WERI-Rb-1 (cell line): ENCODE results near the gene PDZRN4.

Experiments
- DNase-seq: peaks from one replicate; pipeline ENCODE4 v3.0.0-alpha.2; 2020
- H3K27ac ChIP-seq: fragments of 250-450 bp; sonication (Bioruptor Pico); 2 replicates; pipeline ENCODE4 v1.5.1; 2020; ENCODE audit warnings: mild to moderate bottlenecking, moderate library complexity
- H3K27me3 ChIP-seq: fragments of 250-450 bp; sonication (Bioruptor Pico); 2 replicates; pipeline ENCODE4 v1.5.1; 2021; ENCODE audit warnings: mild to moderate bottlenecking, low read depth, moderate library complexity; ENCODE audit not compliant: insufficient read depth, severe bottlenecking
- H3K36me3 ChIP-seq: fragments of 250-450 bp; sonication (Bioruptor Pico); 2 replicates; pipeline ENCODE4 v1.5.1; 2020; ENCODE audit warnings: mild to moderate bottlenecking, moderate library complexity
- H3K4me3 ChIP-seq: 2 replicates; pipeline ENCODE4 v1.5.1; 2011; ENCODE audit warnings: low read depth, mild to moderate bottlenecking, control low read depth, low read length
- H3K9me3 ChIP-seq: fragments of 250-450 bp; sonication (Bioruptor Pico); 2 replicates; pipeline ENCODE4 v1.5.1; 2021; ENCODE audit warnings: mild to moderate bottlenecking, moderate library complexity; ENCODE audit not compliant: severe bottlenecking
- TF ChIP-seq, protein P1 (sequence below): IDR thresholded peaks from 2 replicates; pipeline ENCODE4 v1.5.1; 2011; ENCODE audit warnings: low read depth, mild to moderate bottlenecking, control low read depth, inconsistent platforms, low read length

The PDZRN4 gene

DNA sequence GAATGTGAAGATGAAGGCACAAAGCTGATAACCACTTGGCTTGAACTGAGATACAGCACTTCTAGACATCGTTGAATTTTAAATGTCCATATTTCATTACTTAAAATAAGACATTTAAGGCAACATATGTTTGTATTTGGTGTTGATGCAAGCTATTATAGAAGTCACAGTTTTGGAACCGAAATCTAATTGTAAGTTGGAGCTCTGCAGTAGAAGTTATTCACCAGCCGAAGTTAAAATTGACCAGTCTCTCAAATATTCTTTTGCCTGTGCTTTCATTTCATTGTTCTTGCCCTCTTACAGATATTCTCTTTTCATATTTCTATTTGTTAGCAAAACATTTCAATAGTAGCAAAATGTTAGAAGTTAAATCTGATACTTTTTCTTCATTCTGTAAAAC lies 332.7 kb downstream of the PDZRN4 start:
- Histone ChIP-seq H3K9me3 (no peaks in the 10 kb centered on the region), H3K27ac (no peak overlapping the region; the same call in 1 of the 2 replicates), H3K27me3 (no peaks in the 10 kb centered on the region), H3K36me3 (no peaks in the 10 kb centered on the region), H3K4me3 (no peak overlapping the region)
- TF ChIP-seq, protein P1, sequence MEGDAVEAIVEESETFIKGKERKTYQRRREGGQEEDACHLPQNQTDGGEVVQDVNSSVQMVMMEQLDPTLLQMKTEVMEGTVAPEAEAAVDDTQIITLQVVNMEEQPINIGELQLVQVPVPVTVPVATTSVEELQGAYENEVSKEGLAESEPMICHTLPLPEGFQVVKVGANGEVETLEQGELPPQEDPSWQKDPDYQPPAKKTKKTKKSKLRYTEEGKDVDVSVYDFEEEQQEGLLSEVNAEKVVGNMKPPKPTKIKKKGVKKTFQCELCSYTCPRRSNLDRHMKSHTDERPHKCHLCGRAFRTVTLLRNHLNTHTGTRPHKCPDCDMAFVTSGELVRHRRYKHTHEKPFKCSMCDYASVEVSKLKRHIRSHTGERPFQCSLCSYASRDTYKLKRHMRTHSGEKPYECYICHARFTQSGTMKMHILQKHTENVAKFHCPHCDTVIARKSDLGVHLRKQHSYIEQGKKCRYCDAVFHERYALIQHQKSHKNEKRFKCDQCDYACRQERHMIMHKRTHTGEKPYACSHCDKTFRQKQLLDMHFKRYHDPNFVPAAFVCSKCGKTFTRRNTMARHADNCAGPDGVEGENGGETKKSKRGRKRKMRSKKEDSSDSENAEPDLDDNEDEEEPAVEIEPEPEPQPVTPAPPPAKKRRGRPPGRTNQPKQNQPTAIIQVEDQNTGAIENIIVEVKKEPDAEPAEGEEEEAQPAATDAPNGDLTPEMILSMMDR, result no peak
- DNase-seq, result no peak

DNA sequence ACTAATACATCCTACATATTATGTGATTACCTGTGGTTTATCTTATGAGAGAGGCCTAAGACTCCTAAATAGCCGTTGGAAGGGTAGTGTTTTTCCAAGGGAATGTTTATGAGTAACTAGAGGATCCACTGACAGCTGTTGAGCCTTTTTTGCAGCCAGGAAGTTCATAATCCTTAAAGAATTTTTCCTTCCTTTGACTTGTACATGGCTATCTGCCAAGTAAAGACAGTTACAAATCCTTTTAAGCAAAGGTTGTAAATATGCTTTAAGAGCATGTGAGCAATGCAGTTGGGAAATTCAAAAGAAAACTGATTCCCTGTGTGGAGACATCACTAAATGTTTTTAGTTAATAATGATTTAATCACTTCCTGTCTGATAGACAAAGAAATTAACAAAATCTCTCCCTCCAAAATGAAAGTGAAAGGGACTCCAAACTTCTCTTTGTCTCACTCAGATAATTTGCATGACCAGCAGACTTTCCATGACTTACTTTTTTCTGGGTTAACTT lies 333.8 kb downstream of the PDZRN4 start:
- Histone ChIP-seq H3K4me3 (no peak overlapping the region), H3K36me3 (no peaks in the 10 kb centered on the region), H3K9me3 (no peaks in the 10 kb centered on the region), H3K27ac (0 out of 2 replicates have a peak overlapping the region, but pooled peaks have one; percentile 3), H3K27me3 (no peaks in the 10 kb centered on the region)
- TF ChIP-seq, protein P1, result no peak
- DNase-seq, result no peak

GRCh38 chr12:41527062-41527461 lies 338.9 kb downstream of the PDZRN4 start:
- Histone ChIP-seq H3K4me3 (no peak overlapping the region), H3K27me3 (no peaks in the 10 kb centered on the region), H3K9me3 (no peaks in the 10 kb centered on the region), H3K27ac (no peak overlapping the region), H3K36me3 (no peaks in the 10 kb centered on the region)
- DNase-seq, result no peak
- TF ChIP-seq, protein P1, result no peak

- Histone ChIP-seq H3K27ac (no peak overlapping the region), H3K36me3 (no peaks in the 10 kb centered on the region), H3K4me3 (no peak overlapping the region), H3K9me3 (no peaks in the 10 kb centered on the region), H3K27me3 (no peaks in the 10 kb centered on the region)
- TF ChIP-seq, protein P1, result no peak
- DNase-seq, result no peak
Measured at GRCh38 chr12:41527534-41528116, 339.5 kb downstream of the PDZRN4 start.

GRCh38 chr12:41528874-41529273 lies 340.8 kb downstream of the PDZRN4 start:
- no peak overlapping the region for H3K4me3 ChIP-seq
- TF ChIP-seq, protein P1, result no peak
- DNase-seq, result no peak
- H3K36me3 ChIP-seq, result no peaks in the 10 kb centered on the region
- no peak overlapping the region for H3K27ac ChIP-seq
- H3K9me3 ChIP-seq, result no peaks in the 10 kb centered on the region
- no peaks in the 10 kb centered on the region for H3K27me3 ChIP-seq

DNA sequence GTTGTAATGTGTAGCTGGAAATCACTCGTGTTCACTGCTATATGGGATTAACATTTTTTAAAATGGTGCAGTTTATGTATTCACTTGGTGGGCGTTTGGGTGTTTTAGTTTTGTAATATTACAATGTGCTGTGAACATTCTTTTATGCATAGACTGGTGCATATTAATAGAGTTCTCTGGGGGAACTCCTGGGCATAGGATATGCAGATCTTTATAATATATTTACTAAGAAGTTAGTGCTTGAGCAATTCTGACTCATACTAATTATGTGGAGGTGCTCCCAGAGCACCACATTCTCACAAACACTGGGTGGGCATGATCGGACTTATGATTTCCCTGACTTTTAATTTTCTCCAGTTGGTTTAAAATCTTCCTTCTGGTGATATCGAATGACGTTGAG lies 342.3 kb downstream of the PDZRN4 start:
- H3K27me3 ChIP-seq, result no peaks in the 10 kb centered on the region
- TF ChIP-seq, protein P1, result no peak
- no peaks in the 10 kb centered on the region for H3K9me3 ChIP-seq
- H3K36me3 ChIP-seq, result no peaks in the 10 kb centered on the region
- no peak overlapping the region for H3K27ac ChIP-seq
- no peak for DNase-seq
- H3K4me3 ChIP-seq, result no peak overlapping the region
